DOHH2 (cell line): ENCODE results near the gene RRN3.
"Not testable (repeated sequence)": the region's sequence is repeated elsewhere in the genome, so short reads cannot be mapped to it uniquely, and the experiment has no call there.

ENCODE experiments used
- H3F3A ChIP-seq: fragments of 200-600 bp; sonication (generic), shearing (Covaris generic); 2 replicates; pipeline ENCODE4 v1.6.0; 2016; ENCODE audit warnings: antibody characterized with exemption, mild to moderate bottlenecking; ENCODE audit not compliant: control insufficient read depth, insufficient read depth
- H3K27ac ChIP-seq: fragments of 200-600 bp; sonication (generic); 2 replicates; pipeline ENCODE4 v1.5.1; 2014; ENCODE audit warnings: low read depth, mild to moderate bottlenecking, low read length, moderate library complexity
- H3K27me3 ChIP-seq: fragments of 200-600 bp; sonication (generic); 2 replicates; pipeline ENCODE4 v1.6.1; 2014; ENCODE audit warnings: mild to moderate bottlenecking, low read length, mixed read lengths; ENCODE audit not compliant: control insufficient read depth
- H3K36me3 ChIP-seq: fragments of 200-600 bp; sonication (generic); 2 replicates; pipeline ENCODE4 v1.6.1; 2014; ENCODE audit warnings: mild to moderate bottlenecking, low read length, moderate library complexity, mixed read lengths; ENCODE audit not compliant: control insufficient read depth
- H3K4me1 ChIP-seq: fragments of 200-600 bp; sonication (generic); 2 replicates; pipeline ENCODE4 v1.6.1; 2014; ENCODE audit warnings: mild to moderate bottlenecking, low read length, mixed read lengths; ENCODE audit not compliant: control insufficient read depth
- H3K4me2 ChIP-seq: fragments of 200-600 bp; sonication (generic); 2 replicates; pipeline ENCODE4 v1.6.0; 2014; ENCODE audit warnings: mild to moderate bottlenecking, low read length, moderate library complexity
- H3K4me3 ChIP-seq: fragments of 200-600 bp; sonication (generic); 2 replicates; pipeline ENCODE4 v1.5.1; 2014; ENCODE audit warnings: mild to moderate bottlenecking, low read length, mixed read lengths
- H3K79me2 ChIP-seq: fragments of 200-600 bp; sonication (generic); 2 replicates; pipeline ENCODE4 v1.6.1; 2014; ENCODE audit warnings: mild to moderate bottlenecking, low read length, mixed read lengths; ENCODE audit not compliant: control insufficient read depth
- H3K9me2 ChIP-seq: fragments of 200-600 bp; sonication (generic); replicated peaks from 2 replicates; pipeline ENCODE4 v1.6.1; 2014; ENCODE audit warnings: mild to moderate bottlenecking, low read length, mixed read lengths; ENCODE audit not compliant: control insufficient read depth
- H3K9me3 ChIP-seq: fragments of 200-600 bp; sonication (generic); 2 replicates; pipeline ENCODE4 v1.6.1; 2014; ENCODE audit warnings: antibody characterized with exemption, low read length, mixed read lengths; ENCODE audit not compliant: control insufficient read depth, insufficient read depth
- H4K20me1 ChIP-seq: fragments of 200-600 bp; sonication (generic); 2 replicates; pipeline ENCODE4 v1.6.0; 2014; ENCODE audit warnings: low read depth, mild to moderate bottlenecking, antibody characterized with exemption, low read length, moderate library complexity; ENCODE audit not compliant: control insufficient read depth, insufficient read depth
- TF ChIP-seq, protein P1 (sequence below): fragments of 200-600 bp; sonication (generic); IDR thresholded peaks from one replicate; pipeline ENCODE4 v1.5.1; 2014; ENCODE audit warnings: antibody characterized with exemption, mild to moderate bottlenecking, low read depth, low read length; ENCODE audit not compliant: poor library complexity, severe bottlenecking

RRN3 gene

DNA sequence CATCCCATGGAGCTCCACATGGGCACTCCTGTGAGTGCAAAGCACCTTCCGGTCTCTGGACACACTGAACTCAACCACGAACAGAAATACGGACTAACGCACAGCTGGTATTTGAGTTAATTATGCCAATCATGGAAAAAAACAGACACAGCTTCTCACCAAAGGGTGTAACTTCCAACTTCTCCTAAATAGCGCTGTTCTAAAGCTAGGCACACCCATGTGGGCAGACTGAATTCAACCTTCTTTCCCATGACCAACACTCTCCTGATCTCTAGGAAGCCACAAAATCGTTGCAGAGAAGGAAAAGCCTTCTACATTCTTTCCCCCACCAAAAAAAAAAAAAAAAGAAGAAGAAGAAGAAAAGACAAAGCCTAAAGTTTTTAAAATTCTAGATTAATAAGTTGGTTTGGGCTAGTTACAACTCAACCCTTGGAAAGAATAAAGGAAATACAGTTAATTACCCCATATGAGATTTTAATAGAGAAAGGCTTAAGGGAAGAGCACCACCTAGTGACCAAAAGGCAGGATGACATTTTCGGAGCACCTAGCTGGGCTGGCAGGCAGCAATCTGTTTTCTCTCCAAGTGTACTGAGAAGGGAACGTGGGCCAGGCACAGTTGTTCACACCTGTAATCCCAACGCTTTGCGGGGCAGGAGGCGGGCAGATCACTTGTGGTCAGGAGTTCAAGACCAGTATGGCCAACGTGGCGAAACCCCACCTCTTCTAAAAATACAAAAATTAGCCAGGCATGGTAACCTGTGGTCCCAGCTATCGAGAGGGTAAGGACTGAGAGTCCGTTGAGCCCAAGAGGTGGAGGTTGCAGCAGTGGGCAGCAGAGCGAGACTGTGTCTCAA, 21.9 kb downstream of the RRN3 start:
- H3K36me3 ChIP-seq = peaks cover 67% of the 10 kb centered on the region
- not testable (repeated sequence) for H3K4me2 ChIP-seq, H3K9me3 ChIP-seq, H3K4me1 ChIP-seq, H3K27me3 ChIP-seq, H3K79me2 ChIP-seq, H3K27ac ChIP-seq, H4K20me1 ChIP-seq, H3K9me2 ChIP-seq, H3K4me3 ChIP-seq
- TF ChIP-seq, protein P1, sequence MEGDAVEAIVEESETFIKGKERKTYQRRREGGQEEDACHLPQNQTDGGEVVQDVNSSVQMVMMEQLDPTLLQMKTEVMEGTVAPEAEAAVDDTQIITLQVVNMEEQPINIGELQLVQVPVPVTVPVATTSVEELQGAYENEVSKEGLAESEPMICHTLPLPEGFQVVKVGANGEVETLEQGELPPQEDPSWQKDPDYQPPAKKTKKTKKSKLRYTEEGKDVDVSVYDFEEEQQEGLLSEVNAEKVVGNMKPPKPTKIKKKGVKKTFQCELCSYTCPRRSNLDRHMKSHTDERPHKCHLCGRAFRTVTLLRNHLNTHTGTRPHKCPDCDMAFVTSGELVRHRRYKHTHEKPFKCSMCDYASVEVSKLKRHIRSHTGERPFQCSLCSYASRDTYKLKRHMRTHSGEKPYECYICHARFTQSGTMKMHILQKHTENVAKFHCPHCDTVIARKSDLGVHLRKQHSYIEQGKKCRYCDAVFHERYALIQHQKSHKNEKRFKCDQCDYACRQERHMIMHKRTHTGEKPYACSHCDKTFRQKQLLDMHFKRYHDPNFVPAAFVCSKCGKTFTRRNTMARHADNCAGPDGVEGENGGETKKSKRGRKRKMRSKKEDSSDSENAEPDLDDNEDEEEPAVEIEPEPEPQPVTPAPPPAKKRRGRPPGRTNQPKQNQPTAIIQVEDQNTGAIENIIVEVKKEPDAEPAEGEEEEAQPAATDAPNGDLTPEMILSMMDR = peak; percentile 30
- H3F3A ChIP-seq = peaks cover 18% of the 10 kb centered on the region; the same call in 1 of the 2 replicates

DNA sequence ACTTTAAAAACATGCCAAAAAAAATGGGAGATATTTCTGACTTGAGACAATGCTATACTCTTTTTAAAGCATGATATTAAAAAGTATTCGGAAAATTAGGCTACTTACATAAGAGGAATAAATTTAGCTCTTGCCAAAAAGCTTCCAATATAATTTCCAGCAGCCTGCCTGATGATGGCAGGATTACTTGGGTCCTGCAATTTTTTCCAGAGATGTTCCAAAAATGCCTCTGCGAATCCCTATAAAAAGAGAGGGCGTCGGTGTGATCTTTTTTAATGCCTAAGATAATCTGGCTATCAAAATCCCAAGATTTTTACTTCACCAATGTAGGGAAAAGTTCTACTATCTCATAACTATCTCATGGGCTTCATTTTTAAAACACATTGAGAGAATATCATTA, 23.1 kb downstream of the RRN3 start:
- Histone ChIP-seq H3K36me3 (peaks cover 65% of the 10 kb centered on the region), H3F3A (peaks cover 18% of the 10 kb centered on the region; the same call in 1 of the 2 replicates)
- H4K20me1 ChIP-seq, H3K9me3 ChIP-seq, H3K27ac ChIP-seq, H3K79me2 ChIP-seq, H3K4me3 ChIP-seq, H3K4me1 ChIP-seq, H3K4me2 ChIP-seq, H3K27me3 ChIP-seq, H3K9me2 ChIP-seq: not testable (repeated sequence)

DNA sequence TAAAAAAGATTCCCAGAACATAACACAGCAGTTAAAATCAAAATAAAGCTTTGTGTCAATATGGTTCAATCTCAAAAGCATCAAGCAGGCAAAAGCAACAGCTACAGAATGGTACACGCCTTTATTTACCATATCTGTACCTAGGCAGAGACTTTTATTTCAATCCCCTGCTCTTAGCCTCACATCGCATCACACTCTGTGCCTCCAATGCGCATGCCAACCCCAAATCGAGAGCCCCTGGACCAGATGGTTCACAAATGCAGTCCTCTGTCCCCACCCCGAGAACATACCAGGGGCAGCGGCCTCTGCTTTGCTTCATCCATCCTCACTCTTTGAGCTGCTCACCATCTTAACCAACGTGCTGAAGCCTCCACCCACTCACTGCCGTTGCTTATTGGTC, 27.4 kb downstream of the RRN3 start:
- not testable (repeated sequence) for H3K27me3 ChIP-seq, H3K9me2 ChIP-seq, H3K79me2 ChIP-seq, H4K20me1 ChIP-seq, H3K27ac ChIP-seq, H3K4me3 ChIP-seq, H3K9me3 ChIP-seq, H3K4me1 ChIP-seq, H3K4me2 ChIP-seq, H3F3A ChIP-seq
- H3K36me3 ChIP-seq = peaks cover 43% of the 10 kb centered on the region

DNA sequence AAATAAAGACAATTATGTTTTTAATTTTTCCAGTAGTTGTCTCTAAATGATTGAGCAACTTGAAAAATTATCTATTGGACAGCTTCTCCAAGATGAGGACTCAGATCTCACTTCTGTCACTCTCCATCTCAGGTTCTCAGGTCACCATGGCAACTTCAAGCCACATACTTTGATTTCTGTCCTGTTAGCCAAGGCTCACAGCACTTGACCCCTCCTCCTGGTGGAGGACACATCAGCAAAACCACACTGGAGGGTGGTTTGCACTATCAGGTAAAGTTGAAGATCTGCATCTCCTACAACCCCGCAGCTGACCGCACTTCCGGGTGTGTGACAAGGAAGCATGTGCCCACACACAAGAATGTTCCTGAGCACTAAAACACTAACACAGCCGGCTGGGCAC, 28.1 kb downstream of the RRN3 start:
- not testable (repeated sequence) for H3K9me3 ChIP-seq, H3K79me2 ChIP-seq, H3K4me1 ChIP-seq, H3K4me2 ChIP-seq, H3K4me3 ChIP-seq, H3K9me2 ChIP-seq, H4K20me1 ChIP-seq, H3K27me3 ChIP-seq, H3K27ac ChIP-seq, H3F3A ChIP-seq
- peaks cover 47% of the 10 kb centered on the region for H3K36me3 ChIP-seq

DNA sequence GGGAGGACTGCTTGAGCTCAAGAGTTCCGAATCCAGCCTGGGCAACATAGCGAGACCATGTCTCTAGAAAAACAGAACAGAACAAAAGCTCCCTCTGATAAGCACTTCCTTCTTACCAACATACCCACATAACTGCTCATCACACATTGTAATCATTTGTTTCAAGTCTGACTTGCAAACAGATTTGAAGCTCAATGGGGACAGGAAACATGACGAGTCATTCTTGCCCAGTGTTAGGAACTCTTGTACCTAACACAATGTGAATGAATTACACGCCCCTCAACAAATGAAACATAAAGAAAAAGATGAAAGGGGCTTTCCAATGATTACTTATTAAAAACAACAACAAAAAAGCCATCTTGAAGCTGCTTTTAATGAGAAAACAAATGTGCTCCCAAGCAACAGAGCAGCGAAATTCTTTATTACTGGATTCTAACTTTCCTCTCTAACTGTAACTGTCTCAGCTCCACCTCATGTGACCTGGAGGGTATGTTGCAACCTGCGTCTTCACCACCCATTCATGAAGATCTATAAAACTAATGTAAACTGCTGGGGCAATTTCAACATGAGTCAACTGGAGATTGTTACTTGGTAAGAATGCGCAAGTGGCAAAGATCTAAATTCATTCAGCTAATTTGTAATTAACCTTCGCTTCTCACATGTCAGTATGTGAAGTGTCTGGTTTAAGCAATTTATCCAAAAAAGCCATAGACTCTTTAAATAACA, 31.8 kb downstream of the RRN3 start:
- not testable (repeated sequence) for H3K9me3 ChIP-seq, H3K79me2 ChIP-seq, H3K27me3 ChIP-seq, H4K20me1 ChIP-seq, H3K4me1 ChIP-seq, H3K9me2 ChIP-seq, H3K4me3 ChIP-seq, H3K27ac ChIP-seq, H3K4me2 ChIP-seq
- Histone ChIP-seq H3K36me3 (peaks cover 50% of the 10 kb centered on the region), H3F3A (peaks cover 10% of the 10 kb centered on the region; the same call in 1 of the 2 replicates)
